Kidney epithelial cell (primary cell): ENCODE data around the gene PTPN23. TPM values are rescaled to one million over a fixed set of nuclear protein-coding genes. Genes with fewer than 3 reads are reported as not detected.

Experiments
- DNase-seq: peaks from one replicate; pipeline ENCODE4 v3.0.0-alpha.2; 2010; ENCODE audit warnings: low read depth
- H3K27me3 ChIP-seq: 2 replicates; pipeline ENCODE4 v1.6.0; 2011; ENCODE audit warnings: low read length; ENCODE audit not compliant: control insufficient read depth, insufficient read depth
- H3K36me3 ChIP-seq: 2 replicates; pipeline ENCODE4 v1.5.1; 2011; ENCODE audit warnings: low read length; ENCODE audit not compliant: control insufficient read depth, insufficient read depth
- H3K4me3 ChIP-seq: 2 replicates; pipeline ENCODE4 v1.5.1; 2011; ENCODE audit warnings: low read depth, mild to moderate bottlenecking, control low read depth, low read length
- total RNA-seq: library from RNA; depleted of rRNA; stranded (reverse); fragments of >200 nt; gene quantifications from 2 replicates; pipeline ENCODE4 v1.2.3, GENCODE V29; 2015
- TF ChIP-seq, protein P1 (sequence below): IDR thresholded peaks from 2 replicates; pipeline ENCODE4 v1.5.1; 2011; ENCODE audit warnings: mild to moderate bottlenecking, moderate library complexity, low read length, control low read depth, inconsistent platforms; ENCODE audit not compliant: insufficient read depth, poor library complexity, severe bottlenecking

Gene PTPN23
- total RNA-seq, 1 donor from 2014 or later, result 20.9 TPM

DNA sequence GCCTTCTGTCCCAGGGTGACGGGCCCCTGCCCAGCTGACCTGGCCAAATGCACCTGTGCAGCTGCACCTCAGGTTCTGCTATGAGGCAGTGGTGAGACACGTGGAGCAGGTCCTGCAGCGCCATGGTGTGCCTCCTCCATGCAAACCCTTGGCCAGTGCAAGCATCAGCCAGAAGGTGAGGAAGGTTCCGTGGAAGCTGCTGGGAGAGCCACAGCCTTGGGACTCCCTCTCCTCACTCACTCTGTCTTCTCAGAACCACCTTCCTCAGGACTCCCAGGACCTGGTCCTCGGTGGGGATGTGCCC is 31.6 kb downstream of the PTPN23 start:
- Histone ChIP-seq H3K36me3 (peaks cover 3% of the 10 kb centered on the region), H3K4me3 (no peak overlapping the region), H3K27me3 (no peaks in the 10 kb centered on the region)
- TF ChIP-seq, protein P1, sequence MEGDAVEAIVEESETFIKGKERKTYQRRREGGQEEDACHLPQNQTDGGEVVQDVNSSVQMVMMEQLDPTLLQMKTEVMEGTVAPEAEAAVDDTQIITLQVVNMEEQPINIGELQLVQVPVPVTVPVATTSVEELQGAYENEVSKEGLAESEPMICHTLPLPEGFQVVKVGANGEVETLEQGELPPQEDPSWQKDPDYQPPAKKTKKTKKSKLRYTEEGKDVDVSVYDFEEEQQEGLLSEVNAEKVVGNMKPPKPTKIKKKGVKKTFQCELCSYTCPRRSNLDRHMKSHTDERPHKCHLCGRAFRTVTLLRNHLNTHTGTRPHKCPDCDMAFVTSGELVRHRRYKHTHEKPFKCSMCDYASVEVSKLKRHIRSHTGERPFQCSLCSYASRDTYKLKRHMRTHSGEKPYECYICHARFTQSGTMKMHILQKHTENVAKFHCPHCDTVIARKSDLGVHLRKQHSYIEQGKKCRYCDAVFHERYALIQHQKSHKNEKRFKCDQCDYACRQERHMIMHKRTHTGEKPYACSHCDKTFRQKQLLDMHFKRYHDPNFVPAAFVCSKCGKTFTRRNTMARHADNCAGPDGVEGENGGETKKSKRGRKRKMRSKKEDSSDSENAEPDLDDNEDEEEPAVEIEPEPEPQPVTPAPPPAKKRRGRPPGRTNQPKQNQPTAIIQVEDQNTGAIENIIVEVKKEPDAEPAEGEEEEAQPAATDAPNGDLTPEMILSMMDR, result no peak
- no peak for DNase-seq

DNA sequence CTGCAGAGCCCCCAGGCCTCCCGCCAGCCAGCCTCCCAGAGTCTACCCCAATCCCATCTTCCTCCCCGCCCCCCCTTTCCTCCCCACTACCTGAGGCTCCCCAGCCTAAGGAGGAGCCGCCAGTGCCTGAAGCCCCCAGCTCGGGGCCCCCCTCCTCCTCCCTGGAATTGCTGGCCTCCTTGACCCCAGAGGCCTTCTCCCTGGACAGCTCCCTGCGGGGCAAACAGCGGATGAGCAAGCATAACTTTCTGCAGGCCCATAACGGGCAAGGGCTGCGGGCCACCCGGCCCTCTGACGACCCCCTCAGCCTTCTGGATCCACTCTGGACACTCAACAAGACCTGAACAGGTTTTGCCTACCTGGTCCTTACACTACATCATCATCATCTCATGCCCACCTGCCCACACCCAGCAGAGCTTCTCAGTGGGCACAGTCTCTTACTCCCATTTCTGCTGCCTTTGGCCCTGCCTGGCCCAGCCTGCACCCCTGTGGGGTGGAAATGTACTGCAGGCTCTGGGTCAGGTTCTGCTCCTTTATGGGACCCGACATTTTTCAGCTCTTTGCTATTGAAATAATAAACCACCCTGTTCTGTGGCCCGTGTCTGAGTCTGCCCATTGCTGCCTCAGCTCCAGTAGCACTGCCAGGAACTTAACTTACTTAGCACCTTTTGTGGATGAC is 32.2 kb downstream of the PTPN23 start:
- Histone ChIP-seq H3K27me3 (no peaks in the 10 kb centered on the region), H3K36me3 (peaks cover 3% of the 10 kb centered on the region), H3K4me3 (no peak overlapping the region)
- DNase-seq, result no peak
- TF ChIP-seq, protein P1, result no peak

DNA sequence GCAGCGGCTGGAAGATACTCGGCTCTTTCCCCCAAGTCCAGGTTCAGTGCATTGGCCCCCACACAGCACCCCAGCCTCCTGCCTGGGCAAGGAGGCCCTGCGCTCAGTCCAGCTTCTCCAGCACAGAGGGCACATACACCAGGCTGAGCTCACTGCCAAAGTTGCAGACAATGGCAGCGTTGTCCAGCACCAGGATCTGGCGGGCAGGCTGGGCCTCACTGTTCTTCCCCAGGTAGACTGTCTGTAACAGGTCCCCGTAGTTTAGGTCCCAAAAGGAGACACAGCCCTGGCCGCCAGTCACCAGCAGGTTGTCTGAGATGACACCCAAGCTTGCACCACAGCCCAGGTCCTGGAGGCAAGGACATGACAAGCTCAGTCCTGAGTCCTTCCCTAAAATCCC is 32.9 kb downstream of the PTPN23 start:
- no peak for DNase-seq
- Histone ChIP-seq H3K27me3 (no peaks in the 10 kb centered on the region), H3K36me3 (peaks cover 3% of the 10 kb centered on the region), H3K4me3 (no peak overlapping the region)
- TF ChIP-seq, protein P1, result no peak

DNA sequence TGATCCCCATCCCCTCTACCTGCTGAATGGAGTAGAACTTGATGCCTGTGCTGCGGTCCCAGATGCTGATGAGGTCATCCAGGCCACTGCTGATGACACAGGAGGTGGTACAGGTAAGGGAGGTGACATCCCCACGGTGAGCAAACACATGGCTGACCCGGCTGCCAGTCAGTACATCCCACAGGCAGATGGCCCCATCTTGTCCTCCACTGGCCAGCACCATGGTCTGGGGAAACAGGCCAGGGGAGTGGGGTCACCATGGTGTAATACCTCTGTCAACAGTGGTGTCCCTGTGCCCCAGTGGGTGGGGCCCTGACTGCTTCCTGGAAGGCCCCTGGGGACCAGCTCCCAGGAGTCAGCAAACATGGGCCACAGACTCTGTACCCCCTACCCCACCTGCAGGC is 33.3 kb downstream of the PTPN23 start:
- Histone ChIP-seq H3K36me3 (peaks cover 3% of the 10 kb centered on the region), H3K4me3 (no peak overlapping the region), H3K27me3 (no peaks in the 10 kb centered on the region)
- DNase-seq, result no peak
- TF ChIP-seq, protein P1, result no peak

DNA sequence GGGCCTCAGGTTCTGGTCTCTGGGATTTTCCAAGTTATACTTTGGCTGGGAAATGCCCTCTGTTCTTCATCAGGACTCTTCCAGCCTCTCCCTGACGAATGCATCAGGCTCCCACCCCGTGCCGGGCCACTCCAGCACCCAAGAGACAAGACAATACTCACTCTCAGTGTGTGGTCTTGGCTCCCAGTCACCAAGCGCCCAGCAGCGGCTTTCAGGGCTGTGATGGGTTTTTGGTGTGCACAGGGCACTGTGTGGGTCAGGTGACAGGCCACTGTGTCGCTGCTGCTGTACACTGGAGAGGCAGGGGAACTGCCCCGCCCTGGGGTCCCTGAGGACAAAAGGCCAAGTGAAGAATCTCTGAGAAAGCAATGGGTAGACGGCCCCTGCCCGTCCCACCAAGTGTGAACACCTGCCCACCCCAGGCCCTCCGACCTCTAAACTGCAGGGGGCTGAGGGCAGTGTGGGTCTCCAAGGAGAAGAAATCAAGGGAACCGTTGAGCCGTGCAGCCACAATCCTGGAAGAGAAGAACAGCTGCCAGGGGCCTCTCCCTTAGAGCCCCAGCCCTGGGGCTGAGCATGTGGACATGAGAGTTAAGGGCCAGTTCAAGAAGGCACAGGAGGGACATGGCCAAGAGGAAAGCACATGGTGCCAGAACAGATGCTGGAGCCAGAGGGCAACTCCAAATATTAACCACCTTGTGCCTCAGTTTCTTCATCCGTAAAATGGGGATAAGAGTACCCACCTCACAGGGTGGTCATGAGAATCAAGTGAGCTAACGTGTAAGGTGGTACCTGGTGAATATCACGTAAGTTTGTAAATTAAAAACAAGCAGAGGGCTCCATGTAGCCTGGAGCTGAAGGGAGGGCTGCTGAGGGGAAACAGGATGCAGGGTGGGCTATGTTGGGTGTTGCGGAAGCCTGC is 34.1 kb downstream of the PTPN23 start:
- Histone ChIP-seq H3K27me3 (no peaks in the 10 kb centered on the region), H3K36me3 (peaks cover 5% of the 10 kb centered on the region), H3K4me3 (no peak overlapping the region)
- TF ChIP-seq, protein P1, result no peak
- no peak for DNase-seq

DNA sequence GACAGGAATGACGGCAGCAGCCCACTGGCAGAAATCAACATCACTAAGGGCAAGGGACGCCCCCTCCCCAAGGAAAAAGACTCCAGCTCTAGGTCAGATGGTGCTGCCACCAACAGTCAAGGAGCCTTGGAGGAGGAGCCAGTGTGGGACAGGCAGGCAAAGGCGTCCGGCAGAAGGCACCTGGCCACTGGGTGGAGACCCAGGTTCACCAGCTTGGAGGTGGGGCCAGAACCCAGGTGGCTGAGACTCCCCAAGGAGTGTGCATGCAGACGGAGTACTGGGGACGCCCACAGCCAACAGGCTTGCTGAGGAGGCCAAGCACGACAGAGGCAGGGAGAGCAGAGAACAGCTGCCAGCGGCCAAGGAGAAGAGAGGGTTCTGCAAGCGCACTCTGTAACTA is 35.2 kb downstream of the PTPN23 start:
- no peaks in the 10 kb centered on the region for H3K27me3 ChIP-seq
- DNase-seq, result no peak
- H3K4me3 ChIP-seq, result no peak overlapping the region
- TF ChIP-seq, protein P1, result no peak
- peaks cover 5% of the 10 kb centered on the region for H3K36me3 ChIP-seq
